Measurements from ENCODE around the gene COX6B2.

COX6B2 gene

GRCh38 chr19:55312621-55313512 is 41.7 kb downstream of the COX6B2 start:
- no peak for DNase-seq (ENCODE audit: low read depth in 2 of 2)

GRCh38 chr19:55311797-55312196 is 42.7 kb downstream of the COX6B2 start:
- DNase-seq (ENCODE audit: low read depth in 2 of 2): no peak

- no peak for DNase-seq (ENCODE audit: low read depth in 2 of 2)
Observed at GRCh38 chr19:55311397-55311796, 43.1 kb downstream of the COX6B2 start.

- DNase-seq (ENCODE audit: low read depth in 2 of 2): no peak
Observed at GRCh38 chr19:55310498-55310897, 44.0 kb downstream of the COX6B2 start.

- no peak for DNase-seq (ENCODE audit: low read depth in 2 of 2)
Observed at GRCh38 chr19:55309448-55309847, 45.1 kb downstream of the COX6B2 start.

GRCh38 chr19:55308281-55308680 is 46.2 kb downstream of the COX6B2 start:
- no peak for DNase-seq (ENCODE audit: low read depth in 2 of 2)

GRCh38 chr19:55306712-55307111 is 47.8 kb downstream of the COX6B2 start:
- DNase-seq (ENCODE audit: low read depth in 2 of 2): no peak

GRCh38 chr19:55305983-55306562 is 48.4 kb downstream of the COX6B2 start:
- no peak for DNase-seq (ENCODE audit: low read depth in 2 of 2)

- DNase-seq (ENCODE audit: low read depth in 2 of 2): peak; percentile 33 to 41
Observed at GRCh38 chr19:55305491-55305890, 49.0 kb downstream of the COX6B2 start.

GRCh38 chr19:55304980-55305379 is 49.5 kb downstream of the COX6B2 start:
- no peak for DNase-seq (ENCODE audit: low read depth in 2 of 2)

- peak in 1 of 2 donors; percentile 27 for DNase-seq (ENCODE audit: low read depth in 2 of 2)
Observed at GRCh38 chr19:55304279-55304978, 50.1 kb downstream of the COX6B2 start.

GRCh38 chr19:55303477-55303876 is 51.0 kb downstream of the COX6B2 start:
- no peak for DNase-seq (ENCODE audit: low read depth in 2 of 2)

GRCh38 chr19:55302318-55302703 is 52.2 kb downstream of the COX6B2 start:
- DNase-seq (ENCODE audit: low read depth in 2 of 2): no peak

- peak; percentile 91 to 97 for DNase-seq (ENCODE audit: low read depth in 2 of 2)
Observed at GRCh38 chr19:55301459-55302317, 52.8 kb downstream of the COX6B2 start.

GRCh38 chr19:55300886-55301458 is 53.5 kb downstream of the COX6B2 start:
- no peak for DNase-seq (ENCODE audit: low read depth in 2 of 2)

- DNase-seq (ENCODE audit: low read depth in 2 of 2): no peak
Observed at GRCh38 chr19:55299991-55300390, 54.5 kb downstream of the COX6B2 start.
